ENCODE data around the gene MYL2. TPM values are rescaled to one million over a fixed set of nuclear protein-coding genes. Genes with fewer than 3 reads are reported as not detected.

The MYL2 gene
- not detected in 2 replicates for total RNA-seq

GRCh38 chr12:110920324-110920910, at the start of gene MYL2:
Gene MYL2, minus strand, starts transcription at chr12:110920579. Its CDS starts 50 bp downstream, at chr12:110920529.

Other genes with a start within 250 kb of the MYL2 start
- gene HVCN1, start 231.5 kb downstream of the MYL2 start, total RNA-seq: 0.88 and 1.5 TPM in 2 replicates
- gene PPP1CC, start 177.7 kb downstream of the MYL2 start, total RNA-seq: 73.4 and 87.4 TPM in 2 replicates
- gene CCDC63, start 73.6 kb downstream of the MYL2 start, total RNA-seq: not detected in 2 replicates
- gene CUX2, start 113.6 kb upstream of the MYL2 start, total RNA-seq: 0.06 TPM in 1 of 2 replicates, not detected in the other

Measured in cardiac ventricle fibroblast (primary cell).